ENCODE measurements around the gene RAB1B.

RAB1B gene

GRCh38 chr11:66258473-66258893 lies 10.0 kb upstream of the RAB1B start:
- H3K4me1 ChIP-seq (ENCODE audit: control insufficient read depth, insufficient read depth, low read length) = 0 out of 2 replicates have a peak, but pooled peaks cover 2% of the 10 kb centered on the region
- no peaks in the 10 kb centered on the region for H3K27me3 ChIP-seq (ENCODE audit: control insufficient read depth, insufficient read depth, low read length)
- WGBS (ENCODE audit: insufficient coverage, insufficient read length) = no CpG with 5 or more reads among the region's 28 CpGs

GRCh38 chr11:66259225-66259624 lies 9.2 kb upstream of the RAB1B start:
- no peaks in the 10 kb centered on the region for H3K9me3 ChIP-seq (ENCODE audit: control insufficient read depth, insufficient read depth, low read length)
- no peak overlapping the region for H3K27ac ChIP-seq (ENCODE audit: low read length)
- H3K27me3 ChIP-seq (ENCODE audit: control insufficient read depth, insufficient read depth, low read length) = no peaks in the 10 kb centered on the region
- WGBS (ENCODE audit: insufficient coverage, insufficient read length) = no CpG with 5 or more reads among the region's 2 CpGs
- 0 out of 2 replicates have a peak, but pooled peaks cover 2% of the 10 kb centered on the region for H3K4me1 ChIP-seq (ENCODE audit: control insufficient read depth, insufficient read depth, low read length)
- no peak overlapping the region for H3K4me3 ChIP-seq (ENCODE audit: low read length)
- peaks cover 17% of the 10 kb centered on the region for H3K36me3 ChIP-seq (ENCODE audit: control insufficient read depth, insufficient read depth, low read length)
- no peak for DNase-seq (ENCODE audit: low read depth, low spot score)

More at GRCh38 chr11:66258473-66258893, 10.0 kb upstream of the RAB1B start:
- no peak for DNase-seq (ENCODE audit: low read depth, low spot score)
- Histone ChIP-seq H3K9me3 (ENCODE audit: control insufficient read depth, insufficient read depth, low read length) (no peaks in the 10 kb centered on the region), H3K27ac (ENCODE audit: low read length) (no peak overlapping the region), H3K36me3 (ENCODE audit: control insufficient read depth, insufficient read depth, low read length) (peaks cover 11% of the 10 kb centered on the region), H3K4me3 (ENCODE audit: low read length) (peak overlapping the region; percentile 87)

- no peak for DNase-seq (ENCODE audit: low read depth, low spot score)
- no peaks in the 10 kb centered on the region for H3K27me3 ChIP-seq (ENCODE audit: control insufficient read depth, insufficient read depth, low read length)
- H3K9me3 ChIP-seq (ENCODE audit: control insufficient read depth, insufficient read depth, low read length) = no peaks in the 10 kb centered on the region
- 0 out of 2 replicates have a peak, but pooled peaks cover 2% of the 10 kb centered on the region for H3K4me1 ChIP-seq (ENCODE audit: control insufficient read depth, insufficient read depth, low read length)
- no peak overlapping the region for H3K27ac ChIP-seq (ENCODE audit: low read length)
- peaks cover 21% of the 10 kb centered on the region for H3K36me3 ChIP-seq (ENCODE audit: control insufficient read depth, insufficient read depth, low read length)
- WGBS (ENCODE audit: insufficient coverage, insufficient read length) = no CpG with 5 or more reads among the region's 4 CpGs
- no peak overlapping the region for H3K4me3 ChIP-seq (ENCODE audit: low read length)
These were observed 8.5 kb upstream of the RAB1B start for GRCh38 chr11:66259956-66260355.

- no CpG with 5 or more reads among the region's 16 CpGs for WGBS (ENCODE audit: insufficient coverage, insufficient read length)
- H3K36me3 ChIP-seq (ENCODE audit: control insufficient read depth, insufficient read depth, low read length) = peaks cover 28% of the 10 kb centered on the region
- H3K27me3 ChIP-seq (ENCODE audit: control insufficient read depth, insufficient read depth, low read length) = no peaks in the 10 kb centered on the region
- no peaks in the 10 kb centered on the region for H3K9me3 ChIP-seq (ENCODE audit: control insufficient read depth, insufficient read depth, low read length)
- no peak overlapping the region for H3K4me3 ChIP-seq (ENCODE audit: low read length)
- DNase-seq (ENCODE audit: low read depth, low spot score) = no peak
- no peak overlapping the region for H3K27ac ChIP-seq (ENCODE audit: low read length)
- H3K4me1 ChIP-seq (ENCODE audit: control insufficient read depth, insufficient read depth, low read length) = 0 out of 2 replicates have a peak, but pooled peaks cover 3% of the 10 kb centered on the region
These were observed 6.9 kb upstream of the RAB1B start for GRCh38 chr11:66261578-66261977.

- no peaks in the 10 kb centered on the region for H3K27me3 ChIP-seq (ENCODE audit: control insufficient read depth, insufficient read depth, low read length)
- H3K4me1 ChIP-seq (ENCODE audit: control insufficient read depth, insufficient read depth, low read length) = 0 out of 2 replicates have a peak, but pooled peaks cover 5% of the 10 kb centered on the region
- DNase-seq (ENCODE audit: low read depth, low spot score) = no peak
- H3K36me3 ChIP-seq (ENCODE audit: control insufficient read depth, insufficient read depth, low read length) = peaks cover 30% of the 10 kb centered on the region
- WGBS (ENCODE audit: insufficient coverage, insufficient read length) = no CpG with 5 or more reads among the region's 5 CpGs
- H3K9me3 ChIP-seq (ENCODE audit: control insufficient read depth, insufficient read depth, low read length) = no peaks in the 10 kb centered on the region
- no peak overlapping the region for H3K4me3 ChIP-seq (ENCODE audit: low read length)
- H3K27ac ChIP-seq (ENCODE audit: low read length) = no peak overlapping the region
These were observed 6.2 kb upstream of the RAB1B start for GRCh38 chr11:66262191-66262590.

- Histone ChIP-seq H3K9me3 (ENCODE audit: control insufficient read depth, insufficient read depth, low read length) (no peaks in the 10 kb centered on the region), H3K4me3 (ENCODE audit: low read length) (no peak overlapping the region), H3K36me3 (ENCODE audit: control insufficient read depth, insufficient read depth, low read length) (peaks cover 30% of the 10 kb centered on the region), H3K4me1 (ENCODE audit: control insufficient read depth, insufficient read depth, low read length) (0 out of 2 replicates have a peak, but pooled peaks cover 5% of the 10 kb centered on the region), H3K27ac (ENCODE audit: low read length) (no peak overlapping the region), H3K27me3 (ENCODE audit: control insufficient read depth, insufficient read depth, low read length) (no peaks in the 10 kb centered on the region)
- WGBS (ENCODE audit: insufficient coverage, insufficient read length) = no CpG with 5 or more reads among the region's 12 CpGs
- no peak for DNase-seq (ENCODE audit: low read depth, low spot score)
These were observed 5.7 kb upstream of the RAB1B start for GRCh38 chr11:66262696-66263095.

GRCh38 chr11:66263231-66263630 lies 5.2 kb upstream of the RAB1B start:
- no peak for DNase-seq (ENCODE audit: low read depth, low spot score)
- Histone ChIP-seq H3K36me3 (ENCODE audit: control insufficient read depth, insufficient read depth, low read length) (peaks cover 30% of the 10 kb centered on the region), H3K27ac (ENCODE audit: low read length) (no peak overlapping the region), H3K27me3 (ENCODE audit: control insufficient read depth, insufficient read depth, low read length) (no peaks in the 10 kb centered on the region), H3K9me3 (ENCODE audit: control insufficient read depth, insufficient read depth, low read length) (no peaks in the 10 kb centered on the region), H3K4me1 (ENCODE audit: control insufficient read depth, insufficient read depth, low read length) (0 out of 2 replicates have a peak, but pooled peaks cover 5% of the 10 kb centered on the region), H3K4me3 (ENCODE audit: low read length) (no peak overlapping the region)
- WGBS (ENCODE audit: insufficient coverage, insufficient read length) = no CpG with 5 or more reads among the region's 4 CpGs

- H3K4me3 ChIP-seq (ENCODE audit: low read length) = no peak overlapping the region
- no peak for DNase-seq (ENCODE audit: low read depth, low spot score)
- peaks cover 30% of the 10 kb centered on the region for H3K36me3 ChIP-seq (ENCODE audit: control insufficient read depth, insufficient read depth, low read length)
- H3K27ac ChIP-seq (ENCODE audit: low read length) = no peak overlapping the region
- no CpG with 5 or more reads among the region's 10 CpGs for WGBS (ENCODE audit: insufficient coverage, insufficient read length)
- H3K27me3 ChIP-seq (ENCODE audit: control insufficient read depth, insufficient read depth, low read length) = no peaks in the 10 kb centered on the region
- no peaks in the 10 kb centered on the region for H3K9me3 ChIP-seq (ENCODE audit: control insufficient read depth, insufficient read depth, low read length)
- 0 out of 2 replicates have a peak, but pooled peaks cover 3% of the 10 kb centered on the region for H3K4me1 ChIP-seq (ENCODE audit: control insufficient read depth, insufficient read depth, low read length)
These were observed 4.7 kb upstream of the RAB1B start for GRCh38 chr11:66263785-66264184.

GRCh38 chr11:66264383-66264782 lies 4.1 kb upstream of the RAB1B start:
- H3K4me3 ChIP-seq (ENCODE audit: low read length) = no peak overlapping the region
- no peak overlapping the region for H3K27ac ChIP-seq (ENCODE audit: low read length)
- 0 out of 2 replicates have a peak, but pooled peaks cover 3% of the 10 kb centered on the region for H3K4me1 ChIP-seq (ENCODE audit: control insufficient read depth, insufficient read depth, low read length)
- H3K9me3 ChIP-seq (ENCODE audit: control insufficient read depth, insufficient read depth, low read length) = no peaks in the 10 kb centered on the region
- DNase-seq (ENCODE audit: low read depth, low spot score) = no peak
- H3K27me3 ChIP-seq (ENCODE audit: control insufficient read depth, insufficient read depth, low read length) = no peaks in the 10 kb centered on the region
- peaks cover 30% of the 10 kb centered on the region for H3K36me3 ChIP-seq (ENCODE audit: control insufficient read depth, insufficient read depth, low read length)
- WGBS (ENCODE audit: insufficient coverage, insufficient read length) = no CpG with 5 or more reads among the region's 8 CpGs

- Histone ChIP-seq H3K27ac (ENCODE audit: low read length) (no peak overlapping the region), H3K9me3 (ENCODE audit: control insufficient read depth, insufficient read depth, low read length) (no peaks in the 10 kb centered on the region), H3K4me3 (ENCODE audit: low read length) (no peak overlapping the region), H3K4me1 (ENCODE audit: control insufficient read depth, insufficient read depth, low read length) (0 out of 2 replicates have a peak, but pooled peaks cover 3% of the 10 kb centered on the region), H3K36me3 (ENCODE audit: control insufficient read depth, insufficient read depth, low read length) (peaks cover 30% of the 10 kb centered on the region), H3K27me3 (ENCODE audit: control insufficient read depth, insufficient read depth, low read length) (no peaks in the 10 kb centered on the region)
- WGBS (ENCODE audit: insufficient coverage, insufficient read length) = no CpG with 5 or more reads among the region's 12 CpGs
- DNase-seq (ENCODE audit: low read depth, low spot score) = no peak
These were observed 3.5 kb upstream of the RAB1B start for GRCh38 chr11:66264914-66265313.
